K562 (cell line): ENCODE measurements around the gene SPATA25. TPM values are rescaled to one million over a fixed set of nuclear protein-coding genes. Genes with fewer than 3 reads are reported as not detected.

Experiments
- CBX3 ChIP-seq, 2 experiments: IDR thresholded peaks; 1 replicate in 1 of 2; 2 replicates in 1 of 2; pipeline ENCODE4 v1.6.1; 2012; ENCODE audit warnings: inconsistent platforms in 2 of 2, low read length in 2 of 2, borderline replicate concordance in 1 of 2, control low read depth in 1 of 2
- CCAR2 ChIP-seq: fragments of 200-400 bp; formaldehyde crosslinking; IDR thresholded peaks from 2 replicates; pipeline ENCODE4 v1.6.1; 2017; ENCODE audit warnings: mild to moderate bottlenecking, low read depth, low read length
- CEBPG ChIP-seq, 3 experiments: fragments of 200-800 bp in 1 of 3; sonication (Bioruptor generic) in 1 of 3; sonication (generic) in 1 of 3; formaldehyde crosslinking in 1 of 3; IDR thresholded peaks in 2 of 3; conservative IDR thresholded peaks in 1 of 3; 2 replicates each; pipeline versions ENCODE4 v1.6.1 to v1.8.0; 2016 to 2022; ENCODE audit warnings: missing compliant biosample characterization in 2 of 3, missing genetic modification characterization in 2 of 3, mild to moderate bottlenecking in 1 of 3, missing genetic modification reagents in 1 of 3
- DIDO1 ChIP-seq: fragments of 450-650 bp; IDR thresholded peaks from 2 replicates; pipeline ENCODE4 v1.6.1; 2016; ENCODE audit warnings: low read depth, missing biosample characterization, missing genetic modification characterization
- ERF ChIP-seq: fragments of 450-650 bp; formaldehyde crosslinking; IDR thresholded peaks from 2 replicates; pipeline ENCODE4 v1.4.0; 2020; ENCODE audit warnings: mild to moderate bottlenecking, mixed read lengths
- FOS ChIP-seq: IDR thresholded peaks from 3 replicates; pipeline ENCODE4 v1.6.1; 2011; ENCODE audit not compliant: insufficient read length; ENCODE audit errors: extremely low read depth
- HMG20A ChIP-seq: fragments of 450-650 bp; formaldehyde crosslinking; conservative IDR thresholded peaks from 2 replicates; pipeline ENCODE4 v1.4.0; 2020; ENCODE audit warnings: mild to moderate bottlenecking, mixed read lengths
- MAFG ChIP-seq: fragments of 450-650 bp; conservative IDR thresholded peaks from 2 replicates; pipeline ENCODE4 v1.6.1; 2016; ENCODE audit warnings: missing genetic modification characterization, missing compliant biosample characterization
- ZNF316 ChIP-seq: fragments of 450-650 bp; IDR thresholded peaks from 2 replicates; pipeline ENCODE4 v1.6.1; 2016
- ZNF561 ChIP-seq: fragments of 450-650 bp; formaldehyde crosslinking; conservative IDR thresholded peaks from 2 replicates; pipeline ENCODE4 v1.4.0; 2020; ENCODE audit warnings: mild to moderate bottlenecking, moderate library complexity
- polyA plus RNA-seq, 8 experiments: library from polyadenylated mRNA; depleted of rRNA in 4 of 8; stranded (reverse) in 5 of 8; unstranded in 3 of 8; fragments of >200 nt; fragmentation: Nextera tagmentation in 2 of 8; fragmentation: Illumina TruSeq in 1 of 8; extraction: Ambion mirVana in 2 of 8; extraction: Trizol in 1 of 8; gene quantifications; 2 replicates each; pipeline versions ENCODE4 v1.2.1 to v1.2.3, GENCODE V29; 2011 to 2014; ENCODE audit warnings: inconsistent platforms in 1 of 8, missing spikeins in 1 of 8
- total RNA-seq, 7 experiments: library from RNA; depleted of rRNA in 6 of 7; stranded (reverse); fragments of >200 nt in 6 of 7; fragmentation: Illumina TruSeq in 2 of 7; extraction: Trizol in 2 of 7; gene quantifications; 2 replicates each; pipeline versions ENCODE4 v1.2.1 to v1.2.3, GENCODE V29; 2011 to 2021; ENCODE audit warnings: low replicate concordance in 1 of 7
- TF ChIP-seq, protein P1 (sequence below): fragments of 250-450 bp; sonication (Bioruptor Pico); IDR thresholded peaks from 2 replicates; pipeline ENCODE4 v1.5.0; 2021
- TF ChIP-seq, protein P2 (sequence below), 2 experiments: IDR thresholded peaks in 1 of 2; conservative IDR thresholded peaks in 1 of 2; 2 replicates each; pipeline ENCODE4 v1.6.1; 2016; ENCODE audit warnings: low read depth in 2 of 2, mild to moderate bottlenecking in 1 of 2, missing compliant biosample characterization in 1 of 2, missing genetic modification characterization in 1 of 2, moderate library complexity in 1 of 2
- TF ChIP-seq, protein P3 (sequence below), 3 experiments: IDR thresholded peaks in 2 of 3; conservative IDR thresholded peaks in 1 of 3; 2 replicates each; pipeline ENCODE4 v1.5.1; 2011 to 2012; ENCODE audit warnings: low read length in 3 of 3, mild to moderate bottlenecking in 3 of 3, control low read depth in 2 of 3, improper control_type of control experiment in 1 of 3, inconsistent platforms in 1 of 3, low read depth in 1 of 3, mixed read lengths in 1 of 3, moderate library complexity in 1 of 3; ENCODE audit not compliant: insufficient read depth in 2 of 3
- TF ChIP-seq, protein P4 (sequence below): fragments of 200-800 bp; sonication (Bioruptor generic); IDR thresholded peaks from 2 replicates; pipeline ENCODE4 v1.6.1; 2016; ENCODE audit warnings: missing genetic modification characterization, missing compliant biosample characterization

Gene SPATA25
- total and polyA plus RNA-seq, 9 of the 15 experiments (the other 6 are each of a cell fraction or from before 2014, with no cell fraction given): 0.21 to 0.95 (median 0.53) TPM; not detected in 3

DNA sequence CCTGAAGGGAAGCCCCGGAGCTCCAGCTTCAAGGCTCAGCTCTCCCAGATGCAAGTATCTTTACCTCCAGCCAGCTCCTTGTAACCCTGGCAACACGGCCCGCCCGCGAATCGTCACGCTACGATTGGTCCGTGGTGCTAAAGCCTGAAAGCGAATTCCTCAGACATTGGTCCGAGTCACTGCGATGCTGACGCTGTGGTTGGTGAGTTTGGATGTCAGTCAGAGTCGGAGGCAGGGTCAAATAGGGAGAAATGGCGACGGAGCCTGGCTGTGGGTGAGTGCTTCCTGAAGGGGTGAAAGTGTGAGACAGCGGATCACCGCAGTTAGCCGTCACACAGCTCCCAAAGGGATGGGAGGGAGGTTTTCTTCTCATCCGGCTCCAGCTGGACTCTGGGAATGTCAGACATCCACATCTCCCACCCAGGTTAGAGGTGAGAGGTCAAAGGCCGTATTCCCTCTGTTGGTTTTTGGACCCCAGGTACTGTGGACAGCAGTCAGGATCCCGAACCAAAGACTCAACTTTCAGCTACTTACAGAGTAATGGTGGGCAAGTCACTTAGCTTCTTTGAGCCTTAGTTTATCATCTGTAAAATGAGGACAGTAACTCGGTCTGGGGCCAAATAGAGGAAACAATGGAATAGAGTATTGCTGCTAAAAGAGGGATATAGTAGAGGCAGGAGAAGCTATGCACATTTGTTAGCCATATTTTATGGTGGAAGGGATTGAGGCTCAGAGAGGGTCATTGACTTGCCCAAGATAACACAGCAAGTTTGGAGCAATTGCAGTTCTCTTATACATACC, 6.2 kb downstream of the SPATA25 start, which contains the start of gene ZSWIM1 (continued):
- TF ChIP-seq, protein P1, sequence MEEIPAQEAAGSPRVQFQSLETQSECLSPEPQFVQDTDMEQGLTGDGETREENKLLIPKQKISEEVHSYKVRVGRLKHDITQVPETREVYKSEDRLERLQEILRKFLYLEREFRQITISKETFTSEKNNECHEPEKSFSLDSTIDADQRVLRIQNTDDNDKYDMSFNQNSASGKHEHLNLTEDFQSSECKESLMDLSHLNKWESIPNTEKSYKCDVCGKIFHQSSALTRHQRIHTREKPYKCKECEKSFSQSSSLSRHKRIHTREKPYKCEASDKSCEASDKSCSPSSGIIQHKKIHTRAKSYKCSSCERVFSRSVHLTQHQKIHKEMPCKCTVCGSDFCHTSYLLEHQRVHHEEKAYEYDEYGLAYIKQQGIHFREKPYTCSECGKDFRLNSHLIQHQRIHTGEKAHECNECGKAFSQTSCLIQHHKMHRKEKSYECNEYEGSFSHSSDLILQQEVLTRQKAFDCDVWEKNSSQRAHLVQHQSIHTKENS (CRISPR knock-in tag): no peak
- TF ChIP-seq ZNF316 (no peak), DIDO1 (tag) (no peak), HMG20A (CRISPR knock-in tag) (no peak), CCAR2 (no peak), CBX3 (IDR thresholded peaks at IDR 0.05; ENCODE audit: borderline replicate concordance in 1 of 2, low read length in 2 of 2) (no peak), MAFG (tag) (no peak), ZNF561 (CRISPR knock-in tag) (no peak), FOS (peak; percentile 100), CEBPG (CRISPR knock-in tag; IDR thresholded peaks at IDR 0.05) (no peak), CEBPG (tag; conservative IDR thresholded peaks at IDR 0.05 in 1 of 2, IDR thresholded peaks at IDR 0.05 in 1 of 2) (no peak), ERF (no peak)
- TF ChIP-seq, protein P2, sequence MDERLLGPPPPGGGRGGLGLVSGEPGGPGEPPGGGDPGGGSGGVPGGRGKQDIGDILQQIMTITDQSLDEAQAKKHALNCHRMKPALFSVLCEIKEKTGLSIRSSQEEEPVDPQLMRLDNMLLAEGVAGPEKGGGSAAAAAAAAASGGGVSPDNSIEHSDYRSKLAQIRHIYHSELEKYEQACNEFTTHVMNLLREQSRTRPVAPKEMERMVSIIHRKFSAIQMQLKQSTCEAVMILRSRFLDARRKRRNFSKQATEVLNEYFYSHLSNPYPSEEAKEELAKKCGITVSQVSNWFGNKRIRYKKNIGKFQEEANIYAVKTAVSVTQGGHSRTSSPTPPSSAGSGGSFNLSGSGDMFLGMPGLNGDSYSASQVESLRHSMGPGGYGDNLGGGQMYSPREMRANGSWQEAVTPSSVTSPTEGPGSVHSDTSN (CRISPR knock-in tag; IDR thresholded peaks at IDR 0.05; ENCODE audit: low read depth): peak; percentile 98
- TF ChIP-seq, protein P2 (tag; conservative IDR thresholded peaks at IDR 0.05; ENCODE audit: low read depth): peak; percentile 99
- TF ChIP-seq, protein P3, sequence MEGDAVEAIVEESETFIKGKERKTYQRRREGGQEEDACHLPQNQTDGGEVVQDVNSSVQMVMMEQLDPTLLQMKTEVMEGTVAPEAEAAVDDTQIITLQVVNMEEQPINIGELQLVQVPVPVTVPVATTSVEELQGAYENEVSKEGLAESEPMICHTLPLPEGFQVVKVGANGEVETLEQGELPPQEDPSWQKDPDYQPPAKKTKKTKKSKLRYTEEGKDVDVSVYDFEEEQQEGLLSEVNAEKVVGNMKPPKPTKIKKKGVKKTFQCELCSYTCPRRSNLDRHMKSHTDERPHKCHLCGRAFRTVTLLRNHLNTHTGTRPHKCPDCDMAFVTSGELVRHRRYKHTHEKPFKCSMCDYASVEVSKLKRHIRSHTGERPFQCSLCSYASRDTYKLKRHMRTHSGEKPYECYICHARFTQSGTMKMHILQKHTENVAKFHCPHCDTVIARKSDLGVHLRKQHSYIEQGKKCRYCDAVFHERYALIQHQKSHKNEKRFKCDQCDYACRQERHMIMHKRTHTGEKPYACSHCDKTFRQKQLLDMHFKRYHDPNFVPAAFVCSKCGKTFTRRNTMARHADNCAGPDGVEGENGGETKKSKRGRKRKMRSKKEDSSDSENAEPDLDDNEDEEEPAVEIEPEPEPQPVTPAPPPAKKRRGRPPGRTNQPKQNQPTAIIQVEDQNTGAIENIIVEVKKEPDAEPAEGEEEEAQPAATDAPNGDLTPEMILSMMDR (IDR thresholded peaks at IDR 0.05 in 2 of 3, conservative IDR thresholded peaks at IDR 0.05 in 1 of 3; ENCODE audit: insufficient read depth in 2 of 3, low read depth in 1 of 3, low read length in 3 of 3): no peak
- TF ChIP-seq, protein P4, sequence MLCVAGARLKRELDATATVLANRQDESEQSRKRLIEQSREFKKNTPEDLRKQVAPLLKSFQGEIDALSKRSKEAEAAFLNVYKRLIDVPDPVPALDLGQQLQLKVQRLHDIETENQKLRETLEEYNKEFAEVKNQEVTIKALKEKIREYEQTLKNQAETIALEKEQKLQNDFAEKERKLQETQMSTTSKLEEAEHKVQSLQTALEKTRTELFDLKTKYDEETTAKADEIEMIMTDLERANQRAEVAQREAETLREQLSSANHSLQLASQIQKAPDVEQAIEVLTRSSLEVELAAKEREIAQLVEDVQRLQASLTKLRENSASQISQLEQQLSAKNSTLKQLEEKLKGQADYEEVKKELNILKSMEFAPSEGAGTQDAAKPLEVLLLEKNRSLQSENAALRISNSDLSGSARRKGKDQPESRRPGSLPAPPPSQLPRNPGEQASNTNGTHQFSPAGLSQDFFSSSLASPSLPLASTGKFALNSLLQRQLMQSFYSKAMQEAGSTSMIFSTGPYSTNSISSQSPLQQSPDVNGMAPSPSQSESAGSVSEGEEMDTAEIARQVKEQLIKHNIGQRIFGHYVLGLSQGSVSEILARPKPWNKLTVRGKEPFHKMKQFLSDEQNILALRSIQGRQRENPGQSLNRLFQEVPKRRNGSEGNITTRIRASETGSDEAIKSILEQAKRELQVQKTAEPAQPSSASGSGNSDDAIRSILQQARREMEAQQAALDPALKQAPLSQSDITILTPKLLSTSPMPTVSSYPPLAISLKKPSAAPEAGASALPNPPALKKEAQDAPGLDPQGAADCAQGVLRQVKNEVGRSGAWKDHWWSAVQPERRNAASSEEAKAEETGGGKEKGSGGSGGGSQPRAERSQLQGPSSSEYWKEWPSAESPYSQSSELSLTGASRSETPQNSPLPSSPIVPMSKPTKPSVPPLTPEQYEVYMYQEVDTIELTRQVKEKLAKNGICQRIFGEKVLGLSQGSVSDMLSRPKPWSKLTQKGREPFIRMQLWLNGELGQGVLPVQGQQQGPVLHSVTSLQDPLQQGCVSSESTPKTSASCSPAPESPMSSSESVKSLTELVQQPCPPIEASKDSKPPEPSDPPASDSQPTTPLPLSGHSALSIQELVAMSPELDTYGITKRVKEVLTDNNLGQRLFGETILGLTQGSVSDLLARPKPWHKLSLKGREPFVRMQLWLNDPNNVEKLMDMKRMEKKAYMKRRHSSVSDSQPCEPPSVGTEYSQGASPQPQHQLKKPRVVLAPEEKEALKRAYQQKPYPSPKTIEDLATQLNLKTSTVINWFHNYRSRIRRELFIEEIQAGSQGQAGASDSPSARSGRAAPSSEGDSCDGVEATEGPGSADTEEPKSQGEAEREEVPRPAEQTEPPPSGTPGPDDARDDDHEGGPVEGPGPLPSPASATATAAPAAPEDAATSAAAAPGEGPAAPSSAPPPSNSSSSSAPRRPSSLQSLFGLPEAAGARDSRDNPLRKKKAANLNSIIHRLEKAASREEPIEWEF (CRISPR knock-in tag): no peak
